Heart left ventricle (tissue), 16 donors: Measurements from ENCODE around the gene CNGA3. TPM values are rescaled to one million over a fixed set of nuclear protein-coding genes. Genes with fewer than 3 reads are reported as not detected.

Experiments used
- ATAC-seq, 4 donors: fragments of 200-7000 bp; cut with Tn5 transposase; one replicate each; pipeline ENCODE4 v1.9.1; 2020 to 2022; ENCODE audit warnings: moderate library complexity in 4 of 4, mild to moderate bottlenecking in 3 of 4, moderate number of reproducible peaks in 1 of 4
- DNase-seq, 5 donors: peaks; one replicate each; pipeline ENCODE4 v3.0.0-alpha.2; 2020
- H3K27ac ChIP-seq, 12 donors: fragments of 200-600 bp; sonication (generic) in 4 of 12; one replicate each; pipeline versions ENCODE4 v1.5.0 to v1.8.0; 2016 to 2022; ENCODE audit warnings: mild to moderate bottlenecking in 2 of 12
- H3K27me3 ChIP-seq, 9 donors: fragments of 200-600 bp; sonication (generic) in 2 of 9; one replicate each; pipeline versions ENCODE4 v1.5.1 to v1.8.0; 2016 to 2022; ENCODE audit warnings: mild to moderate bottlenecking in 3 of 9
- H3K36me3 ChIP-seq, 9 donors: fragments of 200-600 bp; sonication (generic) in 2 of 9; one replicate each; pipeline versions ENCODE4 v1.5.0 to v1.8.0; 2018 to 2022; ENCODE audit warnings: mild to moderate bottlenecking in 2 of 9
- H3K4me1 ChIP-seq, 12 donors: fragments of 200-600 bp; sonication (generic) in 4 of 12; one replicate each; pipeline versions ENCODE4 v1.5.0 to v1.8.0; 2016 to 2022; ENCODE audit warnings: mild to moderate bottlenecking in 3 of 12
- H3K4me3 ChIP-seq, 12 donors: fragments of 200-600 bp; sonication (generic) in 4 of 12; one replicate each; pipeline versions ENCODE4 v1.5.0 to v1.8.0; 2017 to 2022; ENCODE audit warnings: mild to moderate bottlenecking in 9 of 12, moderate library complexity in 4 of 12
- H3K9me3 ChIP-seq, 12 donors: fragments of 200-600 bp; sonication (generic) in 4 of 12; one replicate each; pipeline versions ENCODE4 v1.5.0 to v1.8.0; 2016 to 2022; ENCODE audit warnings: mild to moderate bottlenecking in 1 of 12
- POLR2A ChIP-seq, 2 donors: fragments of 450-650 bp; IDR thresholded peaks; one replicate each; pipeline ENCODE4 v1.6.1; 2017; ENCODE audit warnings: antibody characterized with exemption in 2 of 2, mild to moderate bottlenecking in 2 of 2, moderate library complexity in 2 of 2
- WGBS, 4 donors: extraction: QIAGEN DNeasy Blood & Tissue Kit in 2 of 4; methylation state at CpG; one replicate each; pipeline versions ENCODE4 v1.1.5 to v1.1.7; 2013 to 2018; 5-methylcytosine and 5-hydroxymethylcytosine counted together
- intact Hi-C, 10 donors: fragments of 100-400 bp; cut with DNase I; formaldehyde crosslinking; loops; one replicate each; pipeline versions ENCODE4 v1.11.1 to v1.14.2; 2022
- polyA plus RNA-seq, 2 donors: library from polyadenylated mRNA; stranded (reverse); fragments of 200-250 nt; gene quantifications; one replicate each; pipeline ENCODE4 v1.2.3, GENCODE V29; 2013
- total RNA-seq, 9 donors: library from RNA; depleted of rRNA in 2 of 9; stranded (reverse); fragments of >200 nt in 2 of 9; fragmentation: NEBNext Ultra II Directional in 3 of 9; extraction: Animal tissue kit (Norgen Biotek cat#: 25700) in 3 of 9; gene quantifications; one replicate each; pipeline versions ENCODE4 v1.1.0 to v1.2.4, GENCODE V29; 2016 to 2023
- TF ChIP-seq, protein P1 (sequence below), 12 donors: fragments of 200-600 bp; sonication (generic) in 4 of 12; IDR thresholded peaks; one replicate each; pipeline versions ENCODE4 v1.5.0 to v1.8.0; 2018 to 2022; ENCODE audit warnings: antibody characterized with exemption in 12 of 12, mild to moderate bottlenecking in 5 of 12
- donor health status: ischemic (EF 13 %, LVEDD 7.1; RV severe dilation, severe dysfunction).
- donor health status: healthy with polysubstance abuse.
- donor health status: DM: no; HTN: yes; CAD: no.
- donor health status: DM: no; HTN: no; CAD: no.
- donor health status: ischemic (EF 25% LVEDD 6.9; RV normal size, moderate dysfunction).
- donor health status: ischemic (EF 25% LVEDD 5.7; RV mildly dilated, moderate dysfunction).
- donor health status: healthy.
- donor health status: DM: yes; HTN: yes; CAD: no.
- donor health status: ischemic (EF 35%, LVEDD 5.7; RV mildly dilated, moderate dysfunction).
- donor health status: nonischemic (EF 11% LVEDD 7.7; RV severe dilation, severe dysfunction).
- donor health status: DM: yes; HTN: yes; CAD: no.
- donor health status: PGD.
- donor health status: ischemic (EF 29% LVEDD 5.4; RV normal size, mild dysfunction).
- donor health status: nonischemic (EF 23%, LVEDD 6.1; RV moderate dilation, normal function).

CNGA3 gene
- total and polyA plus RNA-seq, 11 donors: 0.43 TPM; not detected in 10

DNA sequence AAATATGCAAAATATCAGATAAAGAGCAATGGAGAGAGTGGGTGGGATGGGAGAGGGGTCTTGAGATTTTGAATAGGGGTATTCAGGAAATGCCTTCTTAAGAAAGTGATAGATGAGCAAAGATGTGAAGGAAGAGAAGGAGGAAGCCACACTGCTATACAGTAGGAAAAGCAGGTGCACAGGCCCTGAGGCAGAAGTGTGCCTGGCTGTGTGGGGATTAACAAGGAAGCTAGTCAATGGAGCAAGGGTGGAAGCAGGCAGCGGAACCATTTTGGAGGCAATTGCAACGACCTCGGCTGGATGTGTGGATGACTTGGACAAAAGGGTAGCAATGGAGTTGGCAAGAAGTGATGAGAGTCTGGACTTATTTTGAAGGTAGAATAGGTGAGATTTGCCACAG, 11.0 kb upstream of the CNGA3 start:
- ATAC-seq (no peak), DNase-seq (no peak)
- no peaks in the 10 kb centered on the region for H3K36me3 ChIP-seq
- 81 to 90% (median 85%) methylated on average over 3 of the region's 3 CpGs for WGBS, 4 donors
- TF ChIP-seq, protein P1, sequence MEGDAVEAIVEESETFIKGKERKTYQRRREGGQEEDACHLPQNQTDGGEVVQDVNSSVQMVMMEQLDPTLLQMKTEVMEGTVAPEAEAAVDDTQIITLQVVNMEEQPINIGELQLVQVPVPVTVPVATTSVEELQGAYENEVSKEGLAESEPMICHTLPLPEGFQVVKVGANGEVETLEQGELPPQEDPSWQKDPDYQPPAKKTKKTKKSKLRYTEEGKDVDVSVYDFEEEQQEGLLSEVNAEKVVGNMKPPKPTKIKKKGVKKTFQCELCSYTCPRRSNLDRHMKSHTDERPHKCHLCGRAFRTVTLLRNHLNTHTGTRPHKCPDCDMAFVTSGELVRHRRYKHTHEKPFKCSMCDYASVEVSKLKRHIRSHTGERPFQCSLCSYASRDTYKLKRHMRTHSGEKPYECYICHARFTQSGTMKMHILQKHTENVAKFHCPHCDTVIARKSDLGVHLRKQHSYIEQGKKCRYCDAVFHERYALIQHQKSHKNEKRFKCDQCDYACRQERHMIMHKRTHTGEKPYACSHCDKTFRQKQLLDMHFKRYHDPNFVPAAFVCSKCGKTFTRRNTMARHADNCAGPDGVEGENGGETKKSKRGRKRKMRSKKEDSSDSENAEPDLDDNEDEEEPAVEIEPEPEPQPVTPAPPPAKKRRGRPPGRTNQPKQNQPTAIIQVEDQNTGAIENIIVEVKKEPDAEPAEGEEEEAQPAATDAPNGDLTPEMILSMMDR (IDR thresholded peaks at IDR 0.05): no peak
- no peak for TF ChIP-seq POLR2A (IDR thresholded peaks at IDR 0.05)
- intact Hi-C loops: no loop called here
- no peaks in the 10 kb centered on the region for H3K4me1 ChIP-seq
- H3K9me3 ChIP-seq: peaks cover 0 to 8% (median 0%) of the 10 kb centered on the region in 12 donors
- no peak overlapping the region for H3K4me3 ChIP-seq
- peaks cover 0 to 10% (median 0%) of the 10 kb centered on the region in 9 donors for H3K27me3 ChIP-seq
- H3K27ac ChIP-seq: no peak overlapping the region

DNA sequence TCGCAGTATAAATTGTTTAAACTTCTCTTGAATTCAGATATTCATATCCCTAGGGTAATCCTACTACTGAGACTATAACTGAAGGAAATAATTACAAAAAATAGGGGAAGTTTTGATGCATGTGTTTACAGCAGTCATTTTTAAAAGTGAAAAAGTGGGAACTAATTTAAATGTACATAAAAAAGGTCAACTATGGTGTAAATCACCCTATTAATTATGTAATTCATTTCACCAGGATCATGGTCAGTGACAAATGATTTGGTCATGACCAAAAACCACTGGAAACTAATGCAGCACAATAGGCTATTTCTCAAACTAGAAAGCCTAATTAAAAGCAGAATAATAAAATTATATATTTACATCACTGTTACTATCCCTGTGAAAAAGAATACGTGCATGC, 5.0 kb upstream of the CNGA3 start:
- 89 to 94% (median 92%) methylated on average over 2 of the region's 2 CpGs for WGBS, 4 donors
- intact Hi-C loops: no loop called here
- no peak for TF ChIP-seq POLR2A (IDR thresholded peaks at IDR 0.05)
- TF ChIP-seq, protein P1 (IDR thresholded peaks at IDR 0.05): no peak
- Histone ChIP-seq H3K36me3 (no peaks in the 10 kb centered on the region), H3K27me3 (peaks cover 7 to 28% (median 15%) of the 10 kb centered on the region in 9 donors), H3K9me3 (peaks cover 0 to 8% (median 0%) of the 10 kb centered on the region in 12 donors), H3K4me1 (peaks cover 0 to 2% (median 0%) of the 10 kb centered on the region in 12 donors), H3K27ac (no peak overlapping the region), H3K4me3 (no peak overlapping the region)
- ATAC-seq (no peak), DNase-seq (no peak)

DNA sequence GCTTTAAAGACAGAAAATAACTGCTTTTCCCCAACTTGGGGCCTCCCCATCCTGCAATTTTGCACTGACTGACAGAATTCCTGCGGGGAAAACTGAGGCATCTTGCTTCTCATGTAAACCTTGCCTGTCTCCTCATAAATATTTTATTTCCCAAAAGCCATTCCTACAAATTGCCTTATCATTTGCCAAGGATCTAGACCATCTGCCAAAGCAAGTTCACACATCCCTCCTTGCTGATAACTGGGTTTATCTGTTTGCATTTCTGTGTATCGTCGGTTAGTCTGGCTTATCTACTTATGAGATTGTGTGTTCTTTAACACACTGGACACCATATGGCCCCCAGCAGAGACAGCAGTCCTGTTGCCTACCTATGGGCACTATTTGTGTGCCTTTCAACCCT, 3.0 kb upstream of the CNGA3 start:
- peaks cover 0 to 17% (median 6%) of the 10 kb centered on the region in 12 donors for H3K4me1 ChIP-seq
- no peak overlapping the region for H3K4me3 ChIP-seq
- TF ChIP-seq, protein P1 (IDR thresholded peaks at IDR 0.05): no peak
- no peak for TF ChIP-seq POLR2A (IDR thresholded peaks at IDR 0.05)
- H3K27me3 ChIP-seq: peaks cover 25 to 49% (median 35%) of the 10 kb centered on the region in 9 donors
- peaks cover 0 to 5% (median 0%) of the 10 kb centered on the region in 12 donors for H3K9me3 ChIP-seq
- no peaks in the 10 kb centered on the region for H3K36me3 ChIP-seq
- intact Hi-C loops: no loop called here
- ATAC-seq (no peak), DNase-seq (no peak)
- WGBS, 4 donors: 23 to 33% (median 31%) methylated on average over 3 of the region's 3 CpGs
- no peak overlapping the region for H3K27ac ChIP-seq

DNA sequence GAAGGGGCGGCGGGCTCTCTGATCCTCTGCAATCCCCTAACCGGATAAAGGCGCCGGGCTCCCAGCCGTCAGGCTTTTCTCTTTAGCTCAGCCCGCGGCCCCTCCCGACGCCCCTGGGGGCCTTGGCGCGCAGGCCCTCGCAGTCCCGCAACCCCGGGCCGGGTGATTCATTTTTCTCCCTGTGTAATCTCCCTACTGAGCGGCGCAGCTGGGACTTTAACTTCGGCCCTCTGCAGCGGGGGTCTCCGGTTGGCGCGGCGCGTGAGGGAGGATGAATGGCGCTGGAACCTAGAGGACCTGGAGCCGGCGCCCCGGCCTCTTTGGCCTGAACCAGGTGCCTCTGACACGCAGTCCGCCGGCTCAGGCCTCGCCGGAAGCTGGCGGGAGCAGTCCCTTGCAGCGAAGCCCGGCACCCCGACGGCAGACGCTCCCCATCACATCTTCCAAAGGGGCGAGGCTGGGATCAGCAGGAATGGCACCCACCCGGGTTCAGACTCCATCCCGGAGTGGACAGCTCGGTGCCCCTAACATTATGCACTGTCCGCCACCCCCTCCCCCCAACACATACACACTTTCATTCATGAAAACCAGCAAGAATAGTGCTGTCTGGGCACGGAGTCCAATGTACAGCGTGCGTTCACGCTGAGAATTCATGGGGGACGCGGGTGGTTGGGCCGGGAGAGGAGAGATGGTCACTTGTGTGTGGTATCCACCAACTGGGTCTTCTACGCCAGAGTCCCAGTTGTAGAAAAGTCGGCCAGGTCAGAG, 1.2 kb downstream of the CNGA3 start:
- H3K4me1 ChIP-seq: peaks cover 0 to 17% (median 6%) of the 10 kb centered on the region in 12 donors
- whole genome bisulfite sequencing, 4 donors: 5 to 13% (median 8%) methylated on average over 31 to 54 of the region's 54 CpGs
- intact Hi-C loops: no loop called here
- TF ChIP-seq POLR2A (IDR thresholded peaks at IDR 0.05): no peak
- TF ChIP-seq, protein P1 (IDR thresholded peaks at IDR 0.05): no peak
- DNase-seq (no peak), ATAC-seq (no peak)
- no peaks in the 10 kb centered on the region for H3K36me3 ChIP-seq
- no peak overlapping the region for H3K27ac ChIP-seq
- H3K27me3 ChIP-seq: peaks cover 31 to 83% (median 48%) of the 10 kb centered on the region in 9 donors
- H3K4me3 ChIP-seq: peak overlapping the region in 1 of 12 donors; percentile 2
- H3K9me3 ChIP-seq: no peaks in the 10 kb centered on the region
